NB4 (cell line): Measurements from ENCODE around the gene PTPRS.
A peak's percentile ranks its signal among the peaks of the same experiment; 100 is the strongest.
"Not testable (repeated sequence)": the region's sequence is repeated elsewhere in the genome, so short reads cannot be mapped to it uniquely, and the experiment has no call there.

Experiments
- DNase-seq: peaks from one replicate; pipeline ENCODE4 v3.0.0; 2010; ENCODE audit warnings: low read depth
- H3K4me3 ChIP-seq: one replicate; pipeline ENCODE4 v1.5.1; 2011; ENCODE audit warnings: mild to moderate bottlenecking, low read depth, low read length, moderate library complexity
- MYC ChIP-seq: IDR thresholded peaks from 2 replicates; pipeline ENCODE4 v1.6.1; 2011; ENCODE audit warnings: low read depth, low read length
- POLR2A ChIP-seq: IDR thresholded peaks from 2 replicates; pipeline ENCODE4 v1.6.1; 2011; ENCODE audit warnings: mild to moderate bottlenecking; ENCODE audit not compliant: insufficient read length; ENCODE audit errors: extremely low read depth
- TF ChIP-seq, protein P1 (sequence below): IDR thresholded peaks from one replicate; pipeline ENCODE4 v1.5.1; 2012; ENCODE audit warnings: low read depth, low read length
- TF ChIP-seq, protein P2 (sequence below): IDR thresholded peaks from 2 replicates; pipeline ENCODE4 v1.6.1; 2011; ENCODE audit warnings: low read depth, low read length

PTPRS gene

GRCh38 chr19:5364674-5365073 lies 24.1 kb upstream of the PTPRS start:
- TF ChIP-seq MYC (no peak), POLR2A (no peak)
- TF ChIP-seq, protein P1, sequence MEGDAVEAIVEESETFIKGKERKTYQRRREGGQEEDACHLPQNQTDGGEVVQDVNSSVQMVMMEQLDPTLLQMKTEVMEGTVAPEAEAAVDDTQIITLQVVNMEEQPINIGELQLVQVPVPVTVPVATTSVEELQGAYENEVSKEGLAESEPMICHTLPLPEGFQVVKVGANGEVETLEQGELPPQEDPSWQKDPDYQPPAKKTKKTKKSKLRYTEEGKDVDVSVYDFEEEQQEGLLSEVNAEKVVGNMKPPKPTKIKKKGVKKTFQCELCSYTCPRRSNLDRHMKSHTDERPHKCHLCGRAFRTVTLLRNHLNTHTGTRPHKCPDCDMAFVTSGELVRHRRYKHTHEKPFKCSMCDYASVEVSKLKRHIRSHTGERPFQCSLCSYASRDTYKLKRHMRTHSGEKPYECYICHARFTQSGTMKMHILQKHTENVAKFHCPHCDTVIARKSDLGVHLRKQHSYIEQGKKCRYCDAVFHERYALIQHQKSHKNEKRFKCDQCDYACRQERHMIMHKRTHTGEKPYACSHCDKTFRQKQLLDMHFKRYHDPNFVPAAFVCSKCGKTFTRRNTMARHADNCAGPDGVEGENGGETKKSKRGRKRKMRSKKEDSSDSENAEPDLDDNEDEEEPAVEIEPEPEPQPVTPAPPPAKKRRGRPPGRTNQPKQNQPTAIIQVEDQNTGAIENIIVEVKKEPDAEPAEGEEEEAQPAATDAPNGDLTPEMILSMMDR = no peak
- TF ChIP-seq, protein P2, sequence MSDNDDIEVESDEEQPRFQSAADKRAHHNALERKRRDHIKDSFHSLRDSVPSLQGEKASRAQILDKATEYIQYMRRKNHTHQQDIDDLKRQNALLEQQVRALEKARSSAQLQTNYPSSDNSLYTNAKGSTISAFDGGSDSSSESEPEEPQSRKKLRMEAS = no peak
- DNase-seq = peak; percentile 19
- H3K4me3 ChIP-seq = no peak overlapping the region

DNA sequence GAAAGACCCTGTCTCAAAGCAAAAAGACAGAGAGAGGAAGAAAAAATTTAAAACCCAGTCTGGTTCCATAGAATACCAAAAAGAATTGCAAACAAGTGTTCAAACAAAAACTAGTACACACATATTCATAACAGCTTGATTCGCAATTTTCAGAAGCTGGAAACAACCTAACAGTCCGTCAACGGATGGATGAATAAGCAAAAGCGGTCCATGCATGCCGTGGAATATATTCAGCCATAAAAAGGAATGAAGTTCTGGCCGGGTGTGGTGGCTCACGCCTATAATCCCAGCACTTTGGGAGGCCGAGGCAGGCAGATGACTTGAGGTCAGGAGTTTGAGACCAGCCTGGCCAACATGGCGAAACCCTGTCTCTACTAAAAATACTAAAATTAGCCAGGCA lies 21.2 kb upstream of the PTPRS start:
- not testable (repeated sequence) for DNase-seq, H3K4me3 ChIP-seq

DNA sequence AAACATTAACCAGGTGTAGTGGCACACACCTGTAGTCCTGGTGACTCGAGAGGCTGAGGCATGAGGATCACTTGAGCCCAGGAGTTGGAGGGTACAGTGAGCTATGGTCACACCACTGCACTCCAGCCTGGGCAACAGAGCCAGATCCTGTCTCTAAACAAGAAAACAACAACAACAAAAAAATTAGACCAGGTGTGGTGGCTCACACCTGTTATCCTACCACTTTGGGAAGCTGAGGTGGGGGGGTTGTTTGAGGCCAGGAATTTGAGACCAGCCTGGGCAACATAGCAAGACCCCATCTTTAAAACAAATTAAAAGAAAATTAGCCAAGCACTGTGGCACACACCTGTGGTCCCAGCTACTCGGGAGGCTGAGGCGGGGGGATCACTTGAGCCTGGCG lies 20.8 kb upstream of the PTPRS start:
- DNase-seq = no peak
- TF ChIP-seq, protein P1 = no peak
- TF ChIP-seq, protein P2 = no peak
- TF ChIP-seq MYC (no peak), POLR2A (no peak)
- H3K4me3 ChIP-seq = no peak overlapping the region

DNA sequence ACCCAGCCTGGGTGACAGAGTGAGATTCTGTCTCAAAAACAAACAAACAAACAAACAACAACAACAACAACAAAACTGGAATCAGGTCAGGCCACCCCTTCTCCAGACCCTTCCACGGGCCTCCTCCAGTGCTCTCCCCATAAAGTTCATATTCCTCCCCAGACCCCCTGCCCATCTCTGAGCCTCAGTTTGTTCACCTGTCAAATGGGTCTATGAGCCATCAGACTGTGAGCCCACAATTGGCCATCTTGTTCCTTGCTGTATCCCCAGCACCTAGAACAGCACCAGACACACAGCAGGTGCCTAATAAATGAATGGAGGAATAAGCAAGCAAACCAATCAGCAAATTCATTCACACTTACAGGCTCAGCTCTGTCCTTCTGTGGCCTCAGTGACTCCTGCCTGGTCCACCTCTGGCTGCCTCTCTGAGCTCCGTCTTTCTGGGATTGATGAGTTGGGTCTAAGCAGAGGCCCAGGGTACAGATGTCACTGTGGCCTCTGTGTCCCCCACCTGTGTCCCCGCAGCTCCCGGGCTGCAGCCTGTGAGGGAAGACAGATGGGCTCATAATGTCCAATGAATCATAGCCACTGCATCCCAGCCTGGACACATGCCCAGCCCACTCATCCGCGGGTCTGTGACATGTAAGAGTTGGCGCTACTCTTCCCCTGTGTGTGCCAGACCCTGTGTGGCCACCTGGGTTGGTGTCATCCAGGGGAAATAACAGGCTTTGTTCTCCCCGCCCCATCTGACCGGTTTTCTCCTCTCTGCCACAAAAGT lies 19.6 kb upstream of the PTPRS start:
- DNase-seq = no peak
- no peak overlapping the region for H3K4me3 ChIP-seq
- TF ChIP-seq, protein P1 = no peak
- TF ChIP-seq POLR2A (no peak), MYC (no peak)
- TF ChIP-seq, protein P2 = no peak

- no peak overlapping the region for H3K4me3 ChIP-seq
- TF ChIP-seq, protein P2 = no peak
- TF ChIP-seq MYC = no peak
- no peak for TF ChIP-seq POLR2A
- TF ChIP-seq, protein P1 = no peak
- no peak for DNase-seq
Measured at GRCh38 chr19:5358173-5358800, 17.7 kb upstream of the PTPRS start.

DNA sequence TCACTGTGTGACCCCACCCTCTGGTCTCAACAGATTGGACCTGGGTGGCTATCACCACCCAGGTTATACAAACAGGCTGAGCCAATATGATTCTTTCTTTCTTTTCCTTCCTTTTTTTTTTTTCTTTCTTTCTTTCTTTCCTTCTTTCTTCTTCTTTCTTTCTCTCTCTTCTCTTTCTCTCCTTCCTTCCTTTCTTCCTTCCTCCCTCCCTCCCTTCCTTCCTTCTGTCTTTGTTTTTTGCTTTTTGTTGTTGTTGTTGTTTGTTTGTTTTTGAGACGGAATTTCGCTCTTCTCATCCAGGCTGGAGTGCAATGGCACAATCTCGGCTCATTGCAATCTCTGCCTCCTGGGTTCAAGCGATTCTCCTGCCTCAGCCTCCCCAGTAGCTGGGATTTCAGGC lies 17.0 kb upstream of the PTPRS start:
- TF ChIP-seq POLR2A (no peak), MYC (no peak)
- TF ChIP-seq, protein P1 = no peak
- TF ChIP-seq, protein P2 = no peak
- DNase-seq = no peak

More for the DNA sequence above, 17.0 kb upstream of the PTPRS start:
- no peak overlapping the region for H3K4me3 ChIP-seq
